GM12874 (cell line): Measurements from ENCODE around the gene NAGLU.
A peak's percentile ranks its signal among the peaks of the same experiment; 100 is the strongest.

Source experiments
- CTCF ChIP-seq: IDR thresholded peaks from 2 replicates; pipeline ENCODE4 v1.5.1; 2011; ENCODE audit warnings: low read depth, mild to moderate bottlenecking, control low read depth, low read length, moderate library complexity; ENCODE audit not compliant: insufficient read depth

NAGLU gene

GRCh38 chr17:42571435-42572225, 35.6 kb downstream of the NAGLU start:
- no peak for TF ChIP-seq CTCF

GRCh38 chr17:42573095-42573494, 37.1 kb downstream of the NAGLU start:
- TF ChIP-seq CTCF: no peak

GRCh38 chr17:42574463-42574862, 38.4 kb downstream of the NAGLU start:
- TF ChIP-seq CTCF: no peak

- no peak for TF ChIP-seq CTCF
These were observed 41.1 kb downstream of the NAGLU start for GRCh38 chr17:42577140-42577531.

- peak; percentile 69 for TF ChIP-seq CTCF
These were observed 41.7 kb downstream of the NAGLU start, which contains the start of gene PSMC3IP for GRCh38 chr17:42577532-42578281. PSMC3IP (minus strand) TSS chr17:42577729; CDS start chr17:42577686, 43 bp downstream.

- peak; percentile 83 for TF ChIP-seq CTCF
These were observed 42.3 kb downstream of the NAGLU start for GRCh38 chr17:42578282-42578869.

- no peak for TF ChIP-seq CTCF
These were observed 43.9 kb downstream of the NAGLU start for GRCh38 chr17:42579794-42580551.
